ENCODE data around the gene LRFN2.

LRFN2 gene

GRCh38 chr6:40529919-40530318 is 57.2 kb downstream of the LRFN2 start:
- in situ Hi-C loops (cut with HindIII; ENCODE audit: low sequenced_read_pairs) = no loop called here
- no peak overlapping the region for H3K4me3 ChIP-seq (ENCODE audit: low read depth, low read length)
- no peak for TF ChIP-seq CTCF (IDR thresholded peaks at IDR 0.05; ENCODE audit: low read depth, low read length)
- DNase-seq (ENCODE audit: low read depth, low spot score) = no peak

DNA sequence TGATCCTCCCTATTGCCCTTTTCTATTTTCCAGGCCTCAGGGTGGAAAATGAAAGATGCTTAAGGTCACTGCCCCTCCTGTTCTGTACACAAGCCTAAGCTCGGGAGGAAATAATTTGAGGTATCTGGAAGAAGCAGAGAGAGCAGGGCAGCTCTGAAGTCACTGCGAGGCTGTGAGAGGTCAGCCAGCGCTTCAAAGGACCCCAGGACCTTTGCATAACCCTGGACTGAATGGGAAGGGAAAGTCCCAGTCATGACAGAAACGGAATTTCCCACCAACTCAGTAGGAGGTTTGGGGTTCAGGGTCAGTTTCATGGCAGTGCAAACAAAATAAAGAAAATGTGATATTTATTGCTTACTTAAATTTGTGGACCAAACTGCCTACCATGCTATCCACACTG is 58.1 kb downstream of the LRFN2 start:
- in situ Hi-C loops (cut with HindIII; ENCODE audit: low sequenced_read_pairs) = no loop called here
- H3K4me3 ChIP-seq (ENCODE audit: low read depth, low read length) = no peak overlapping the region
- no peak for TF ChIP-seq CTCF (IDR thresholded peaks at IDR 0.05; ENCODE audit: low read depth, low read length)
- DNase-seq (ENCODE audit: low read depth, low spot score) = no peak

- no peak for TF ChIP-seq CTCF (IDR thresholded peaks at IDR 0.05; ENCODE audit: low read depth, low read length)
- in situ Hi-C loops (cut with HindIII; ENCODE audit: low sequenced_read_pairs) = no loop called here
- no peak overlapping the region for H3K4me3 ChIP-seq (ENCODE audit: low read depth, low read length)
- DNase-seq (ENCODE audit: low read depth, low spot score) = no peak
These were observed 59.1 kb downstream of the LRFN2 start for GRCh38 chr6:40528051-40528450.

DNA sequence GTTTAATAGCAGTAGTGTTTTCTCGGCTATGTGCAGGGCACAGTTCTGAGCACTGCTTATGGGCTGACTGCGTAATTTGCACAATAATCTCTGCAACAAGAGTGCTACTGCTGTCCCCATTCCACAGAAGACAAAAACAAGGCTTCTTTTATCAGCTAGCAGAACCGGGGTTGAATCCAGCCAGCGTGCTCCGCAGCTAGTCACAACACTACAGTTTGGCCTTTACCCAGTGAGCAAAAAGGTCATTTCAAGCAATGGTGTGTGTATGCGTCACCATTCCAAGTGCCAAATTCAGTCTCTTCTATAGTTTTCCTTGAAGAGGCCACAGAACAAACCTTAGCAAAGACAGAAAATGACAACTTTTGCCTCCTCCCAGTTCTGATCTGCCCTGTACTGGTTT is 61.1 kb downstream of the LRFN2 start:
- in situ Hi-C loops (cut with HindIII; ENCODE audit: low sequenced_read_pairs) = no loop called here
- H3K4me3 ChIP-seq (ENCODE audit: low read depth, low read length) = no peak overlapping the region
- no peak for TF ChIP-seq CTCF (IDR thresholded peaks at IDR 0.05; ENCODE audit: low read depth, low read length)
- no peak for DNase-seq (ENCODE audit: low read depth, low spot score)

GRCh38 chr6:40524797-40525585 is 62.2 kb downstream of the LRFN2 start:
- H3K4me3 ChIP-seq (ENCODE audit: low read depth, low read length) = no peak overlapping the region
- no peak for DNase-seq (ENCODE audit: low read depth, low spot score)
- in situ Hi-C loops (cut with HindIII; ENCODE audit: low sequenced_read_pairs) = no loop called here
- no peak for TF ChIP-seq CTCF (IDR thresholded peaks at IDR 0.05; ENCODE audit: low read depth, low read length)

DNA sequence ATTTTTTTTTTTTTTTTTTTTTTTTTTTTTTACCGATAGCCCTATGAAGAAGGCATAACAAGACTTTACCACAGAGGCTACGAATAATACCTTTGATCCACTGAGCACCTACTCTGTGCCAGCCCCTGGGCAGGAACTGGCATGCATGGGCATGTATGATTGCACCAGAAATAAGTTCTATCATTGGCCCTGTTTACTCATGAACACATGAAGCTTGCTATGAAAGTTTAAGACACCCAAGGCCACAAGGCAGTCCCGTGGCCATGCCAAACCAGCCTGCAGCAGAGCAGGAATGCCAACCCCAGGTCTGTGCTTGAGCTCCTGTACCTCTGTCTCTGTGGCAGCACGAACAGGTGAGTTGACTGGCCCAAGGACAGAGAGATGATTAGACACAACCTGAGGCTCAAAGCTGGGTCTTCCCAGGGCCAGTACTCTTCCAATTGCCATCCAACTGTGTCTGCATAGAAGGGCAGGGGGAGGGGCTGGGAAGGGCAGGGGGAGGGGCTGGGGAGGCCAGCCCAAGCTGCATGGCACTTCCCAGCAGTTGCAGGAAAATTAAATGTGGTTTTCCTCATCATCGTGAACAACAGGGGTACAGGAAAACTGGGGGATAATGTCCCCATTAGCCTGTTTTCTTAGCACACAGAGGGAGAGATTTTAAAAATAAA is 63.5 kb downstream of the LRFN2 start:
- H3K4me3 ChIP-seq (ENCODE audit: low read depth, low read length) = no peak overlapping the region
- no peak for DNase-seq (ENCODE audit: low read depth, low spot score)
- in situ Hi-C loops (cut with HindIII; ENCODE audit: low sequenced_read_pairs) = no loop called here
- no peak for TF ChIP-seq CTCF (IDR thresholded peaks at IDR 0.05; ENCODE audit: low read depth, low read length)

Measured in astrocyte of the spinal cord (primary cell).